NOMO-1 (cell line): ENCODE results near the gene LRMDA.

Experiments used
- DNase-seq, 2 experiments: peaks; one replicate each; lab custom pipeline; 2025; ENCODE audit not compliant: unreplicated experiment in 2 of 2; lab: John Stamatoyannopoulos, UW

LRMDA gene

DNA sequence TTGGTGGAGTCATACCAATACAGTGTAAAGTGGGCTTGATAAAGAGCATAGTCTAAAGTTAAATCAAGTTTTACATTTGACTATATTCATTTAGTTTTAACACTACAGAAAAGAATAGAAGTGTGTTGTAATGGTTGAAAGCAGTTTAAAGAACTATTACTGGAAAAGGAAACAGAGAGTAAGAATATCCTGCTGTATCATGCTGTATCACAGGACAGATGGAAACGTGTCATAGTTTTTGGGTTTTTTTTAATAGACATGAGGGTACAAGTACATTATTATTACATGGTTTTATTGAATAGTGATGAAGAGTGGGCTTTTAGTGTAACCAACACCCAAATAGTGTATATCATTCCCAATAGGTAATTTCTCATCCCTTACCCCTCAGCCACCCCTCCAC lies 944.3 kb downstream of the LRMDA start:
- DNase-seq: no peak

DNA sequence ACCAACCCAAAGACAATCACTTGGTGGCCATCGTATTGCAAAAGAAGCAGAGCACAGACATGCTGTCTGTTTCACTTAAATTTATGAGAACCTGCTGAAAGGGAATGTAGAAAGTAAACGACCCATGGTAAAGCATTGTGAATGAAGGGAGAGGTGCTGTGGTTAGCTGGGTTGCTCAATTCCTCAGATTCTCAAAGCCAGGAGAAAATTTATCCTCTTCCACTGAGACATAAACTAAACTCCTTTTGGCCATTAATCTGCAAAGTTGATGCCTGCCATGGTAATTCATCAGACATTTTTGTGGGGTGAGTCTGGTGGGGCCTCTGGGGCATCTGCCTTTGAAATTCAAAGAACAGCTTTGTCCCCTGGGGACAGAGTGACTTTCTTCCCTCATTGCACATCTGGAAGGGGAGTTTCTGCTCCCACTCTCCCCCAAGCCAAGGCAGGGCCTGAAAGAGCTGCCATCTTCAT lies 951.0 kb downstream of the LRMDA start:
- DNase-seq: peak; percentile 76 to 87

DNA sequence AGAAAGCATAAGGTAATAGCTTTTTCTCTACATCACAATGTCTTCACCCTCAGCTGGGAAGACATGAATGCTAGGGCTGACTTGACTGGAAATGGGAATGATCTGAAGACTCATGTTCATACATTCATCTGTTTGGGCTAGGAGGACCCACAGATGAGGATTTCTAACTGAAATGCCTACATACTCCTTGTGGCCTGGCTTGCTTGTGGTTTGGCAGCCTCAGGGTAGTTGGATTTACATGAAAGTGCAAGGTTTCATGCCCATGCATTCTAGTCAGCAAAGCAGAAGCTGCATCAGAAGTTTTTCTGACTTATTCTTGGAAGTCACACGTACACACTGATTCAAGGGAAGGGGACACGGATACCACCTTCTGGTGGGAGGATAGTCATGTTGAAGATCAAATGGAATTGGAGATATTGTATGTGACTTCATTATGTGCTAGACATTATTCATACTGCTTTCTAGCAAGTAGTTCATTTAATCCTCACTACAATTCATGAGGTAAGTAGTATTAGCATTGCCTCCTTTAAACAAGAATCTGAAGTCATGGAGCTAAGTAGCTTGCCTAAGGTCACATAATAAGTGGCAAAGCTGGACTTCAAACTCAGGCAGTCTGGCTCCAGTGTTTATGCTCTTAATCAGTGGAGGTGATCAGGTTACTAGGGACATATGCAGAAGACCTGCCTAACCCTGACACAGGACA lies 957.0 kb downstream of the LRMDA start:
- DNase-seq: no peak

DNA sequence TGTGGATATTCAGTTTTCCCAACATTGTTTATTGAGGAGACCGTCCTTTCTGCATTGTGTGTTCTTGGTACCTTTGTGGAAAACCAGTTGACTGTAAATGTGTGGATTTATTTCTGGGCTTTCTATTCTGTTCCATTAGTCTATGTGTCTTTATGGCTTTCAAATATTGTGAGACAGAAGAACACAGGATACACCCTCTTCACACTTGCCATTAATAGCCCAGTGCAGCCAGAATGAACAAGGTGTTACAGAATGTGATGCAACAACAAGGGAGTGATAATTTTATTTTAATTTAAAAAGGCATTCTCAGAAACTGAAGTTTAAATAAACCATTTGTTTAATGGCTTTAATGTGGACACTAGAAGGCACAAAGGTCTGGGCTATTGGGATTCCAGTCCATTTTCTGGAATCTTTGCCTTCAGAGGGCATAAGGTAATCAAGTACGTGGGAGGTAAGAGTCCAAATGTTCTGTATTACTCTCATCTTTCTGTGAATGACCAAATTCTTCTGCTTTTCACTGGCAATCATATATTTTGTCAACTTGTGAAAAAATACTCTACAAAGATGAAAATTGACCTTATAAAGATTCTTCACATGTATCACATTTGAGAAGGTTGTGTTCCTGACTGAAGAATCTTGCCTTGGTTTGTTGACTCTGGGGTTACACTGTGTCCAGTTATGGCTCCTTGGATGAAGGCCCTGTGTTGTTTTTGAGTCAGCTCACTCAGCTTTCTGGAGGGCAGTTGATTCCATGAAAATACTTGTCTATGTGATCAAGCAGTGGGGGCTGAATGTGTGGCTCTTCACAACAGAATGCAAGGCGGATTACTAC lies 962.7 kb downstream of the LRMDA start:
- no peak for DNase-seq

DNA sequence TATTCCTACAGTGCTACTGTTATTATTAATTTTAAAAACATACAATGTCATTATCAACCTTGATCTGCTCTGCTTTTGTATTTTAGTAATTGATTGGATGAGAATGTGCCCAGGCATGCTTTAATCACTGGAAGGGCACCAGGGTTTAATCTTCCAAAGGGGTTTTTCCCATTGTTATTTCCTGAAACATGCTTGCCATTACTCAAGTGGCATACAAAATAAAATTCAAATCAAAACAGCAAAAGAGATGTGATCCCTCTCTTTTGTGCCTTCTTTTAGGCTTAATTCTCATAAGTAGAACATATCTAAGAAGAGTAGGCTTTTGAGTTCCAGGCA lies 963.3 kb downstream of the LRMDA start:
- DNase-seq: no peak

GRCh38 chr10:76395251-76395650 lies 963.8 kb downstream of the LRMDA start:
- DNase-seq: no peak

DNA sequence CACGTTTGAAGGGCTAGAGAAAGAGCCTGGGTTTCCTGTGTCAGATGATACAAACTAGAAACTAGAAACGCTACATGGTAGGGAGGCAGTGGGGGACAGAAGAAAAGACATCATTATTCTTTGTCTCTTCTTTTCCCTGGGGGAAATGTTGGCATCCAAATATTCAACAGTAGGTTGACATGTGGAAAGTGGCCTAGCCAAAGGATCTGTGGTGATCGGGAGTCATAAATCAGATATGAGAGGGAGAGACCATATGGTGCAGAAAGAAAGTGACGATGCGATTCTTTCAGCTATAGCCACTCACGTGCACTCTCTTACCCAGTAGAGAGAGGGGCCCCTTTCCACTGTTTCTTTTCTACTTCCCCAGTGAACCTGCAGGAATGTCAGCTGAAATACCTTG lies 964.7 kb downstream of the LRMDA start:
- DNase-seq: no peak

DNA sequence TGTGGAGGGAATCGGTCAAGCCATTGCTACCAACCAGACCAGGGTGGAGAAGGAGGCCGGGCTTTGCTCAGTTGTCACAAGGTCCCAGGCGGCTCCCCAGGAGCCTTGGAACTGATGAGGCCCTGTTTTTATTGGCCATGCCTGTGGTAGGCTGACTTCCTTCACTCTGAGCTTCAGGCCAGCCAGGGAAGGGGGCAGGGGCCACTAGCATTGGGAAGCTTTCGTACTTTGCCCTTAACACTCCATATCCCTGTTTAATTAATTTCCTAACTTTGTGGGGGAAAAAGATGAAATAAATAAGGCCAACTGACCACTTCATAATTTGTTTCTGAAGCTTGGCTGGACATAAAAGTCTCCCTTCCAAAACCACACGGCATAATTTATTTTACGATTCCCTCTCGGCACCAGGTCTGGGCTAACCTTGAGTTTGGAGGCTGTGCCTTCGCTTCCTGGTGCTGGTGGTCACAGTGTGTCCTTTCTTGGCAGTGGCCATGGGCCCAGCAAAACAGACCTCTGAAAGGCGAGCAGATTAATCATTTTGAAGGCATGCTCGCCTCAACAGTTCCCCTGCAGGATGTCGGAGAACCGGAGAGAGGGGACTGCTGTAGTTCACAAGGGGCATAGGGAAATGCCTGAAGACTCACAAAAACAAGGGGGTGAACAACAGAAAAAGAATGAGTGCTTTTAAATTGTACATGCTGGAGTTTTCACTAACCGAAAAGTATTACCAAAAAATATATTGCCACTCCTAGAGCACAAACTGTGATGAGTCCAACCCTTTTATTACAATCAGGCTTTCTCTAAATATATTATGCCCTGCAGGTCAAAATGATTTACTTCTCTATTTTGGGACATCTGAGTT lies 966.0 kb downstream of the LRMDA start:
- DNase-seq: no peak

GRCh38 chr10:76398043-76398710 lies 966.8 kb downstream of the LRMDA start:
- no peak for DNase-seq

- DNase-seq: no peak
Measured at GRCh38 chr10:76399226-76399625, 967.8 kb downstream of the LRMDA start.

DNA sequence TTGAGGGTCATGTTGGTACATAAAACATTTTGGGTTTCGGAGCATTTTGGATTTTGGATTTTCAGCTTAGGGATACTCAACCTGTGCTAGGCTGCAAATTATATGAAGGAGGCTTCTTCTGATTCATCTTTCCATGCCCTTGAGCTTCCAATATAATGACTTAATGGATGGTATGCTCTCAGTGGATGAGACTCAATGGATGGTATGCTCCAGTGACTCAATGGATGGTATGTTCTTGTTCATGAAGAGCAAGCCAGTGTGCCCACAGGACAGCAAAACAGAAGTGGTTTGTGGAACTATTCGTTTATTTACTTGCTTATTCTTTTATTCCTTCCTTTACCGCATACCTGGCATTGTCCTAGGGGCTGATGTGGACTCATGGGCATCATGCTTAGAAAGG lies 969.6 kb downstream of the LRMDA start:
- DNase-seq: no peak

DNA sequence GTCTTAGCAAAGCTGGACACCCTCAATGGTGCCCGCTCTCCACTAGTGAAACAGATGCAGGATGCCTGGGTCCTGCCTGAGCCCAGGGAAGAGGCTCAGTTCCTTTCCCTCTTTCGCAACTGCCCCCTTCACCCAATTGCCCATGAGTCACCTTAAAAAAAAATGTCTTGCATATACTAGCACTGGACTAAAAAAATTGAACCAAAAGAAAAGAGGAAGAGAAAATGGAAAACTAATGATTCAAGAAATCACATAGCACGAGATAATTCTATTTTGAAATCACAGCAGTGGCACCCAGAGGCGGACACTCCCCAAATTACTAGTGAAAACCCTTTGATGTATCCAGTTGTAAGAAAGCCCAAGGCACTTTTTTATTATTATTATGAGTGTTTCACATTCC lies 972.5 kb downstream of the LRMDA start:
- peak; percentile 82 to 95 for DNase-seq

DNA sequence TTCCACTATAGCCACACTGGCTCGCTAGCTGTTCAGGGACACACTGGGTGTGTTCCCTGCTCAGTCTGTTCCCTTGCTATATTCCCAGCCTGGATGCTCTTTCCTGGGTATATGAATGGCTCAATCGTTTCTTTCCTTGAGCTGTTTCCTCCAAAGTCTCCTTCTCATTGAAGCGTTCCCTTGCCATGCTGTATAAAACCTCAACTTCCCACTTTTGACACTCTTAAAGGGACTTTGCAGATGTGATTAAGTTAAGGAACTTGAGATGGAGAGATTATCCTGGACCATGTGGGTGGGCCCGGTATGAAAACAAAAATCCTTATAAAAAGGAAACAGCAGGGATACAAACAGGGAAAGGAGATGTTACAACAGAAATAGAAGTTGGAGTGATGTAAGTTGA lies 973.1 kb downstream of the LRMDA start:
- no peak for DNase-seq

DNA sequence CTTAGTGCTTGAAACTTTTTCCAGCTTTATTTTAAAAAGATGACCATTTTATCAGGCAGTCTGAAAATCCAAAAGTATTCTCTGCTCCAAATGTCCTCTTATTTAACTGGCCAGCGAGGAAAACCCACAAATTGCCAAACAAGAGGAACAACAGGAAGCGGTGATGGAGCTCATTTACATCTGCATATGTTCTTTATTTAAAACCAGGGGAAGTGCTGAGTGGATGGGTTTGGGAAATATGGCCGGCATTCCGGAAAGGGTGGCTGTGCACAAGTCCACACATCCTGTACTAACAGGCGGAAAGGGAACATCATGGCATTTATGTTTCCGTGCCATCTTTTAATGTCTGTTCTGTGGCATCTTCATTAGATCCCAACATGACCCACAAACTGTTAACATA lies 974.5 kb downstream of the LRMDA start:
- no peak for DNase-seq

- no peak for DNase-seq
Measured at GRCh38 chr10:76408646-76409045, 977.2 kb downstream of the LRMDA start.

DNA sequence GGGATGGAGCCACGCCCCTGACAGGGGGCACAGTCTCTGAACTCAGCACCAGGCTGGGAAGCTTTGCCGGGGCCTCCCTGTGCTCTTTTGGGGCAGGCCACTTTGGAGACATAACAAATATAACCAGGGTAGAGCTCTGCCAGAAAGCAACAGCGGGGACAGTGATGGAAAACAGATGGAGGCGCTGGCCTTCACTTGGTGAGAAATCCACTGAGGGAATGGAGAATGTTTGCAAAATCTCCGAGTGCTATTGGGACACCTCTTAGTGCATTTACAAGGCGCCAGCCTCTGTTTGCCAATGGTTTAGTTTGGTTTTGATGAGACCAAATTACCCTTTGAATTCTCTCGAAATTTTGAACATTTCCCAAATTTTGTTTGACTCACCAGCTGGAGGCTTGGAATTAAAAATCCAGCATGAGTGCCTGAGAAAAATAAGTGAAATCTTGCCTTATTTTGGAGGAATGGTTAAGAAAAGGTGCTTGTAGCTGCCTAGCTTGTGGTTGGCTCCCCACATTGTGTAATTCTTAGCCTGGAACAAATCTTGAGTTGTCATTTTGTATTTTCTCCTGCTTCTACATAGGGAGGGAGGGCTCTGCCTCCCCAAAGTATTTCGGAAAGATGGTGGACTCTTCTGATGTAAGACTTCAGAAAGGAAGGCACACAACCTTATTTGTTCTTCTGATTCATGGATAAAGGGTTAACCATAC lies 980.5 kb downstream of the LRMDA start:
- no peak for DNase-seq

DNA sequence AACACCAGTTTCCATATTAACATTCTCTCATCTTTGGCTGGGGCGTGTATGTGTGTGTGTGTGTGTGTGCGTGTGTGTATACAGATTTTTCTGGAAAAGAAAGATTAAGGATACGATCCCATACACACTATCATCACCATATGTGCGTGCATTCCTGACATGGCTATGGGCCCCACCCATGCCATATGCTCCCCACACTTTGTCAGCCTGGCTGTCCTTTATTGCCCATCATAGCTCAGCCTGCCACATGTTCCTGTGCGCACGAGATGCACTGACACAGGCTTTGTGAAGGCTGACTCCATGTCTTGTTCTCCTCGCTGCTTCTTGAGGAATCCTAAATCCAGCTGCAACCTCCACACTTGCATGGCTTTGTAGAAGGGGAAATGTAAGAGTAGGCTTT lies 984.1 kb downstream of the LRMDA start:
- DNase-seq: no peak

DNA sequence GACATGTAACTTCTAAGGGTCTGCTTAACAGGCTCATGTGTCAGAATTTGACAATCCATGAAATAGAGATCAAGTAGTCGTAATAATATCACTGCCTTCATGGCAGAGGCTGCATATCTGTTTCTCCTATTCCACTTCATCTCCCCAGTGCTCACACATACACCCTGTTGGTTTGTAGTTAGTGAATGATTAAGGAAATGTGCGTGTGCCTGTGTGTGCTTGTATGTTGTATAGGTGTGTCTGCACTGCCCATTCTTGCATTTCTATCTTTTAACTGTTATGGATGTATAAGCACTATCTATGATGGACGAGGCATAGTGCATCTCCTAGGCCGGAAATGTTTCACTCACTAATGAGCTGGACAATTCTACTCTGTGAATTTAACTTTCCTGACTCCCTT lies 985.2 kb downstream of the LRMDA start:
- no peak for DNase-seq

- no peak for DNase-seq
Measured at GRCh38 chr10:76420725-76421124, 989.3 kb downstream of the LRMDA start.

- no peak for DNase-seq
Measured at GRCh38 chr10:76422769-76423168, 991.3 kb downstream of the LRMDA start.
